Activated naive CD8-positive, alpha-beta T cell treated with anti-CD3 and anti-CD28 coated beads, Interleukin-2, amount 50 U/mL, for 24 hours (primary cell): ENCODE data around the gene GPATCH2.

Experiments used
- ATAC-seq: fragments of 150-1000 bp; cut with Tn5 transposase; one replicate; pipeline ENCODE4 v1.10.0; 2021
- DNase-seq: peaks from one replicate; pipeline ENCODE4 v3.0.0; 2021
- H3K27ac Mint-ChIP-seq: one replicate; pipeline ENCODE4 v1.8.0; 2021; ENCODE audit warnings: mild to moderate bottlenecking, mixed read lengths
- H3K27me3 Mint-ChIP-seq: one replicate; pipeline ENCODE4 v1.8.0; 2021; ENCODE audit warnings: mixed read lengths
- H3K36me3 Mint-ChIP-seq: one replicate; pipeline ENCODE4 v1.8.0; 2021; ENCODE audit warnings: low read depth, mixed read lengths
- H3K4me1 Mint-ChIP-seq: one replicate; pipeline ENCODE4 v1.8.0; 2021; ENCODE audit warnings: mixed read lengths
- H3K4me3 Mint-ChIP-seq: one replicate; pipeline ENCODE4 v1.8.0; 2021; ENCODE audit warnings: mild to moderate bottlenecking, moderate library complexity, mixed read lengths
- H3K9me3 Mint-ChIP-seq: one replicate; pipeline ENCODE4 v1.8.0; 2021; ENCODE audit warnings: mixed read lengths

The GPATCH2 gene

DNA sequence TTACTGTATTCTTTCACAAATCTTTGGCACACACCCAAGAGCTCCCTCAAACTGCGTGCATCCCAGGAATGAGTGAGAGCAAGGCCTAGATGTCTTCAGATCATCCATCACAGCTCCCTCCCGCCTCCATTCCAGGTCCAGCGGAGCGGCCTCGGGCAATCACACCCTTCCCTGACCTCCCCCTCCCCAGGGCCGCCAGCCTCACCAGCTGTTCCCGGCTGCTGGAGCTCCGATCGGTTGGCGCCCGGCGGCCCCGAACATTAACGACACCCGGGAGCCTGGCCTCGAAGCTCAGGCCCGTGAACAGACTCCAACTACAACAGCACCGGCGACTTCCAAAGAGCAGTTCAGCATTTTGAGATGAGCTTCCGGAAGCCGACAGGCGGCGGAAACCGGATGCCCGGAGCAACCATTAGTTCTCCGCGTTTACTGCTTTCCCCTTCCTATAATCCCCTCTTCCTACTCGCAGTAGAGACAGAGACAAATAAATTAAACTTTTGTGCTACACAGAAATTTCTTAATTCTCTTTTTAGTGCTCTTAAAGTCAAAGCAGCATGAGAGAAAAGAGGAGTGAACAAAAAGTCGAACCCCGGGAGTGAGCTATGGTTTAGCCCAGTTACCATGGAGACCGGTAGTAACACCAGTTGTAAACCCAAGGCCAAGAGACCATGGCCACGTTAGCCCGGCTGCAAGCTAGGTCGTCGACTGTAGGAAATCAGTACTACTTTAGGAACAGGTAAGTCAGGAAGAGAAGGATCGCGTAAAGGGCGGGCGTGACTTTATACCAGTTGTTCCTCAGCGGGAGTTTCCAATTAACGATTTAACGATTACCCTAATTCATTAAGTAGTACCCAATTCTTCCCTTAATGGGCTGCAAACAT, at the start of gene GPATCH2, which contains the start of gene SPATA17:
Gene GPATCH2, minus strand, starts transcription at position 380 of the 881 bp plus-strand sequence. Its CDS starts 119 bp downstream, at position 261.
Gene SPATA17, plus strand, starts transcription at position 634 of the 881 bp plus-strand sequence. Its CDS starts 35 bp downstream, at position 669.
- DNase-seq (peak; percentile 67), ATAC-seq (peak; percentile 84)
- no peaks in the 10 kb centered on the region for H3K9me3 Mint-ChIP-seq
- H3K27me3 Mint-ChIP-seq, result peaks cover 5% of the 10 kb centered on the region
- no peaks in the 10 kb centered on the region for H3K36me3 Mint-ChIP-seq
- peak within 1 kb of the TSS; percentile 100 for H3K27ac Mint-ChIP-seq
- H3K4me1 Mint-ChIP-seq, result peaks cover 46% of the 10 kb centered on the region
- H3K4me3 Mint-ChIP-seq, result peak within 1 kb of the TSS; percentile 93

DNA sequence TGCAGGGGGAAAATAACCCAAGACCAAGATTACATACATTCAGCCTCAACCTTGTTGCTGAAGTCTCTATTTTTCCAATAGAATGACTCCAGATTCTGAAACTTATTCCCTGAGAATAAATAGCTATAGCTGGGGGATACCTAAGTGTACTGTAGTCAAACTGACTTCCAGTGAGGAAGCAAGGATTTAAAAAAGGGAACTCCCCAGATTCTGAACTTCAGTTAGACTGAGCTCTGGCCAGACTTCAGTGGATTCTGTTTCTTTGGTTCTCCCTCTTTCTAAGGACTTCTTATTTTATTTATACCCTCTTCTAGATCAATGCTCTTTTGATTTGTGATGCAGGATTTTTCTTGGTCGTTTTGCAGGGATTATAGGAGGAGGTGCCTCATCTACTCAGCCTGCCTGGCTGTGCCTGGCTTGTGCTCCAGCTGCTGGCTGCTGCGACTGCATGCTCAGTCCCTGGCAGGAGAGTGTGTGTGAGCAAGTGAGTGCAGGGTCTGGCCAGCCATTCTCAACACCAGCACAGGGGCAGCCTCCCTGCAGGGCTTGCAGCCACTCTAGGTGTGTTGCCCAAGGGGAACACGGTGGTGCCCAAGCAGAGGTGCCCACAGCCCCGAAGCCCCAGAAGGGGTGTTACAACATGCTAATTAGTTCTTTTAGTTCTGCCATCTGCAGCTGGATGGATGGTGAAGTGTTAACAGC, 43.3 kb upstream of the GPATCH2 start:
- no peak overlapping the region for H3K27ac Mint-ChIP-seq
- no peaks in the 10 kb centered on the region for H3K36me3 Mint-ChIP-seq
- H3K4me1 Mint-ChIP-seq, result no peaks in the 10 kb centered on the region
- H3K4me3 Mint-ChIP-seq, result no peak overlapping the region
- ATAC-seq, result no peak
- DNase-seq, result no peak
- H3K9me3 Mint-ChIP-seq, result no peaks in the 10 kb centered on the region
- peaks cover 4% of the 10 kb centered on the region for H3K27me3 Mint-ChIP-seq

DNA sequence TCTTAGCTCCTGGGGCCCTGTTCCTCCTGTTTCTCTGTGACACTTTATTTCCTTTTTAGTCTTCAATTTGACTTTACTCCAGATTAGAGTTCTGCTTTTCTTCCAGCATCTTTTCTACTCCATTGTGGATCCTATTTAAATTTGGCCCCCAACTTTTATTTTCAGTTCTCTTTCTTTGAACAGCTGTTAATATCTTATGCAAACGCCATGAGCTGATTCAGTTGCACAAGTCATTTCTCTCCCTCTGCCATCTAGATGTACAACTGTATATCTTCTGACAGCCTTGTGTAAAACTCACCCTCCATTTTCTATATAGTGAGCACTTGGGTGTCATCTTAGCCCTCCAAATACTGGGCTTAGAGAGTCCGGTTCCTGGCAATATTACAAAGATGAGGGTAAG, 42.5 kb upstream of the GPATCH2 start:
- no peak overlapping the region for H3K27ac Mint-ChIP-seq
- no peak for DNase-seq
- no peaks in the 10 kb centered on the region for H3K4me1 Mint-ChIP-seq
- peaks cover 4% of the 10 kb centered on the region for H3K27me3 Mint-ChIP-seq
- no peak overlapping the region for H3K4me3 Mint-ChIP-seq
- H3K9me3 Mint-ChIP-seq, result no peaks in the 10 kb centered on the region
- no peak for ATAC-seq
- H3K36me3 Mint-ChIP-seq, result no peaks in the 10 kb centered on the region

DNA sequence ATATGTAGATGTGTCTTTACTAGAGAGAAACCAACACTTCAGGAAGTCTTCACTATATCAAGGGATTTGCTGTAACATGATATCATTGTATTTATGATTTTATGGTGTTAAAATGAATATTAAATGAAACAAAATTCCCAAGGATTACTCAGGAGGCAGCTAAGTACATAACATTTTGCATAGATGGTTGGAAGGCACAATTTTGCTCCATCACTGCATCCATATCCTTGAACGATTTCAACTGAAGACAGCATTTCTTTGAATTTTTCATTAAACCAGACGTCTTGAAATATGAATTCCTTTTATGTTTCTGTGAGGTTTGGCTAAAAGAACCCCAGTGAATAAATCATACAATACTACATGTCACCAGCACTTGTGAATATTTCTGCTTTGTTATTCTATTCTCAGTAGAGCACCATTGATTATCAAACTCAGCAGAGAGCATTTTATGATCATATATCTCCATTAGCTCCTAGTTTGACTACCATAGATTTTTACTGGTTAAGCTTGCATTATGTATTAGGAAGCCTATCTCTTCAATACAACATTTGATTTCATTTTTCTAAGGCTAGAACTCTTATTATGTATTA, 37.6 kb upstream of the GPATCH2 start:
- H3K4me1 Mint-ChIP-seq, result no peaks in the 10 kb centered on the region
- H3K9me3 Mint-ChIP-seq, result no peaks in the 10 kb centered on the region
- no peak for ATAC-seq
- H3K4me3 Mint-ChIP-seq, result no peak overlapping the region
- no peaks in the 10 kb centered on the region for H3K36me3 Mint-ChIP-seq
- H3K27ac Mint-ChIP-seq, result no peak overlapping the region
- H3K27me3 Mint-ChIP-seq, result peaks cover 4% of the 10 kb centered on the region
- no peak for DNase-seq

DNA sequence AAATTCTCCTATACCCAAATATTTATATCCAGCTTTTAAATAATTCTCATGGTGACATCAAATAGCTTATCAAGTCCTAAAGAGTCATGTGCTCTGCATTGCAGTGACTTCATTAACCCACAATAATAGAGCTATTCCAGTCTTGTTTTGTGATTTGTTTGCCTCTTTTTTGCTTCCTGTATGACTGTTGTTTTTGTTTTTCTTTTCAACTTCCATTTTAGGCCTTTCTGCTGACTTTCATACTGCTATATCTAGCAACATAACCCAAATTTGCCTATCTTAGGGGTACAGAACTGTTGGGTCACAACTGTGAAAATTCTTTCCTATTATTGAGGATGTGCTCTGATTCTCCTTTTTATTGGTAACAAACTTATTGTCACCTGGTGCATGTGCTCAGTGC, 30.5 kb upstream of the GPATCH2 start:
- Mint-ChIP-seq H3K9me3 (no peaks in the 10 kb centered on the region), H3K36me3 (no peaks in the 10 kb centered on the region), H3K4me1 (no peaks in the 10 kb centered on the region), H3K4me3 (no peak overlapping the region), H3K27ac (no peak overlapping the region), H3K27me3 (no peaks in the 10 kb centered on the region)
- DNase-seq (no peak), ATAC-seq (no peak)

DNA sequence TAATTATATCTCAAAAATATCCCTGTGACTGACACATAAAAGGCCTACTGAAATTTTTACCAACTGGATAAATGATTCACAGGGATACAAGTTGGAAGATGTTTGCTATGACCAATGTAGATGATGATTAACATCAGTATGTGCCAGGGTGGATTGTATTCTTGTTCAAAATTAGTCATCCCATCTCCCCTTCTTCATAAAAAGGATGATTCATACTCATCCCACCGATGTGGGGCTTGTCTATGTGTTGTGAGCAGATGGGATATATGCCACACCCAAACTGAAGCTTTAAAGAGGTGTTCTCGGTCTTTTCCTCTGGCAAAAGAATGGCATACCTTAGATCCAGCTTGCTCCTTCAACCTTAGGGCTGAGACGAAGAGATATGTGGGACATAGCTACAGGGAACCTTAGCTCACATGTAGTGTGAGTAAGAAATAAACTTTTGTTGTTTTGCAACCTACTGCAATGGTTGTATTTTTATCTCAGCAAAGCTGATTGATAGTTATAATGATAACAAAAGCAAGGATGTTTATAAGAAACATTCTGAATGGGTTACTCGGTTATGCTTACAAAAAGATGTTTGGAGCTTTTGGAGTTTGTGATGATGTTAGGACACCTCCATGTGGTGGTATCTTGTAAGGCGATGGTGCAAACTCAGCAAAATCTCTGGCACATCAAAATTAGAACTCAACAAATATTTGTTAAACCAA, 29.6 kb upstream of the GPATCH2 start:
- no peaks in the 10 kb centered on the region for H3K36me3 Mint-ChIP-seq
- ATAC-seq (peak; percentile 33), DNase-seq (no peak)
- H3K4me1 Mint-ChIP-seq, result no peaks in the 10 kb centered on the region
- H3K9me3 Mint-ChIP-seq, result no peaks in the 10 kb centered on the region
- H3K27ac Mint-ChIP-seq, result no peak overlapping the region
- H3K27me3 Mint-ChIP-seq, result no peaks in the 10 kb centered on the region
- H3K4me3 Mint-ChIP-seq, result no peak overlapping the region

DNA sequence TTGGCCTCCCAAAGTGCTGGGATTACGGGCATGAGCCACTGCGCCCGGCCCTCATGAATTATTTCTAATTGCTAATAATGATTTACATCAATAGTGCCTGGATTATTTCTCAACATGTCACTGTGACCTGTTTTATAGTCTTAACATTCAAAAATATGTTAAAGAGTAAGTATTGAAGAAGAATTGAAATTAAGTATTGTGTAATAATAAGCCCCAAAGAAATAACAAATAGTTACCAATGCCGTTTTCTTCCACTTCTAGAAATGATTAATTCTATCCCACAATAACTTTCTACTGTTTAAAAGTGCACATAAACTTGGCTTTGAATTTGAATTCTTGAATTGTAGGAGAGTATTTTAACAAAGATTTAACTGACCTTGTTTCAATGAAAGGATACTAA, 19.8 kb upstream of the GPATCH2 start:
- H3K27ac Mint-ChIP-seq, result no peak overlapping the region
- H3K4me3 Mint-ChIP-seq, result no peak overlapping the region
- no peaks in the 10 kb centered on the region for H3K4me1 Mint-ChIP-seq
- H3K36me3 Mint-ChIP-seq, result no peaks in the 10 kb centered on the region
- no peaks in the 10 kb centered on the region for H3K9me3 Mint-ChIP-seq
- ATAC-seq (no peak), DNase-seq (no peak)
- no peaks in the 10 kb centered on the region for H3K27me3 Mint-ChIP-seq

DNA sequence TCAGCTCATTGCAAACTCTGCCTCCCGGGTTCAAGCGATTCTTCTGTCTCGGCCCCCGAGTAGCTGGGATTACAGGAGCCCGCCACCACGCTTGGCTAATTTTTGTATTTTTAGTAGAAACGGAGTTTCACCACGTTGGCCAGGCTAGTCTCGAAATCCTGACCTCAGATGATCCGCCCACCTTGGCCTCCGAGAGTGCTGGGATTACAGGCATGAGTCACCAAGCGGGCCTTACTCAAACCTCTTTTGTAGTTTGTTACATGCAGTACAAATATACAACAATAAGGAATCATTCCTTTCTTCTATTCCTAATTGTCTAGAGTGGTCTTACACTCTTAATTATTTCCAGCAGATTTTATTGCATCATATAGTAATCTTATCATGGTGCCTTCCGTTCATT, 16.9 kb upstream of the GPATCH2 start:
- H3K36me3 Mint-ChIP-seq, result no peaks in the 10 kb centered on the region
- ATAC-seq (no peak), DNase-seq (no peak)
- H3K4me1 Mint-ChIP-seq, result no peaks in the 10 kb centered on the region
- H3K27ac Mint-ChIP-seq, result no peak overlapping the region
- no peaks in the 10 kb centered on the region for H3K27me3 Mint-ChIP-seq
- H3K9me3 Mint-ChIP-seq, result no peaks in the 10 kb centered on the region
- no peak overlapping the region for H3K4me3 Mint-ChIP-seq

DNA sequence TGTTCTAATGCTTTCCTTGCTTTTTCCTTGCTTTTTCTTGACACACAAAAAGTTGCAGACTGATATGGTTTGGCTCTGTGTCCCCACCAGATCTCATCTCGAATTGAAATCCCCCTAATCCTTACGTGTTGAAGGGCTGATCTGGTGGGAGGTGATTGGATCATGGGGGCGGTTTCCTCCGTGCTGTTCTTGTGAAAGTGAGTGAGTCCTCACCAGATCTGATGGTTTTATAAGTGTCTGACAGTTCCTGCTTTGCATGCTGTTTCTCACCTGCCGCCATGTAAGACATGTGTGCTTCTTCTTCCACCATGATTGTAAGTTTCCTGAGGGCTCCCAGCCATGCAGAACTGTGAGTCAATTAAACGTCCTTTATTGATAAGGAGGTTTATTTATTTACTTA, 11.6 kb upstream of the GPATCH2 start:
- H3K27me3 Mint-ChIP-seq, result peaks cover 11% of the 10 kb centered on the region
- no peak for ATAC-seq
- no peaks in the 10 kb centered on the region for H3K36me3 Mint-ChIP-seq
- no peak for DNase-seq
- H3K9me3 Mint-ChIP-seq, result no peaks in the 10 kb centered on the region
- no peaks in the 10 kb centered on the region for H3K4me1 Mint-ChIP-seq
- H3K27ac Mint-ChIP-seq, result no peak overlapping the region
- no peak overlapping the region for H3K4me3 Mint-ChIP-seq

DNA sequence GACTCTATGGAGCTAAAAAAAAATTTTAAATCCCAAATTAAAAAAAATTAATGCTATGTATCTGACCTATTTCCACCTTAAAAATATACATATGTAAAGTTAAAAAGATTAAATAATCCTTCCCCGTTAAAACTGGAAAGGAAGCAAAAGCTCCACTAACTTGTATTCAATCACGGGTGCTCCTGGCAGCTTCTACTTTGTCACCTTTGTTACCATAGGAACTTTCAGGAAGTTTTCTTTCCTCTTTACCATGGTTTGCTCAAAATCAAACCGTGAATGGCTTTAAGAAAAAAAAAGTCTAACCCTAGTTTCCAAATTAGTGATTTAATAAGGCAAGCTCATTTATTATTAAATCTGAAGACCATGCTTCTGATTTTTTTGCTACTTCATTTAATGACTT, 3.5 kb downstream of the GPATCH2 start:
- no peaks in the 10 kb centered on the region for H3K9me3 Mint-ChIP-seq
- peaks cover 63% of the 10 kb centered on the region for H3K4me1 Mint-ChIP-seq
- DNase-seq (no peak), ATAC-seq (no peak)
- H3K27ac Mint-ChIP-seq, result no peak overlapping the region
- H3K4me3 Mint-ChIP-seq, result no peak overlapping the region
- H3K36me3 Mint-ChIP-seq, result peaks cover 3% of the 10 kb centered on the region
- no peaks in the 10 kb centered on the region for H3K27me3 Mint-ChIP-seq

DNA sequence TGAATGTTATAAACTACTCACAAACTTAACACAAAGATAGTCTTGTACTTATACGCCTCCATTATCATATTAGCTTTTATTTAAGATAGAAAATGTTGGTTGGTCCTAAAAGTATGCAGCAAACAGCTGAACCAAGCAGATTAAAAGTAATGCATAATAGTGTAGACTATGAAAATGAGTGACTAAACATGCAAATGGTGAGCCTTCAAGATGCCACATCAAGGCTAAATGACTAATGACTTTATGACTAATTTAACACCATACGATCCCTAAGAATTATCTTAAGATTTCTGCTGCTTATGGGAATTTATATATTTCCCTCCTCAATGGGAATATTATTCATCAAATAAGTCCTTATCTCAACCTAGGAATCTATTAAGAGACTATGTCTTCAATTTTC, 4.6 kb downstream of the GPATCH2 start:
- Mint-ChIP-seq H3K36me3 (peaks cover 3% of the 10 kb centered on the region), H3K9me3 (no peaks in the 10 kb centered on the region), H3K27me3 (no peaks in the 10 kb centered on the region), H3K4me1 (peaks cover 66% of the 10 kb centered on the region), H3K27ac (no peak overlapping the region), H3K4me3 (no peak overlapping the region)
- DNase-seq, result no peak
- ATAC-seq, result peak; percentile 71

DNA sequence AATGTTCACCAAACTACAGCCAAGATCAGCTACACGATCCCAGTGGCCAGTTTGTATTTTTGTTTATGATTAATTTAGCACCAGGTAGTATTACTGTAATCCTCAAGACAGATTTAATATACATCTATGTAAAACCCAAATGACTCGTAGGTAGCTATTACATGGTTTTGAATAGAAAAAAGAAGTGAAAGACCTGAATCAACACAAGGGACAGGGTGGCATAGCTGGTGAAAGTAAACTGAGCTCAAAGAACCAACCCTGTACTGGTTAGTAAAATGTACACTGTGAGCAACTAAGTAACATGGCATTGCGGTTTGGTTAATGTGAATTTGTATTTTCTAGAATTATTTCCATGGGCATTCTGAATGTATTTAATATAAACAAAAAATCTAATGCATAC, 8.8 kb downstream of the GPATCH2 start:
- H3K4me3 Mint-ChIP-seq, result no peak overlapping the region
- H3K36me3 Mint-ChIP-seq, result peaks cover 21% of the 10 kb centered on the region
- no peaks in the 10 kb centered on the region for H3K9me3 Mint-ChIP-seq
- peak; percentile 34 for ATAC-seq
- no peak for DNase-seq
- peaks cover 41% of the 10 kb centered on the region for H3K4me1 Mint-ChIP-seq
- no peaks in the 10 kb centered on the region for H3K27me3 Mint-ChIP-seq
- H3K27ac Mint-ChIP-seq, result no peak overlapping the region

DNA sequence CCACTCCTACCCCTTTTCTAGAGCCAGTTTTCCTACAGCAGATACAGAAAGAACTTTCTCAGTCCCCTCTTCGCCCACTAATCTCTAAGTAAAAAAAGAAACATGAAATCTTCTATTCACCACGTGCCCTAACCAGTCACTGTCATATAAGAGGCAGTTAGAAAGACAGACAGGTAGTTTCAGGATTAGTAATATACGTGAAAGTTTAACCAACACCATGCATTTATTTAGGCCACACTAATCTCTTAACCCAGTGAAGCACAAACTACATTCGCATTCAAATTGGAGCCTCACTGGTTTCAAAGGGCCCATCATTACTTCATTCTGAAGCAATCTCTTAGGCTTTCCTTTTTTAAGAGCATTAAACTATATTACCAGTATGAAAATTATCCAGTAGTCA, 10.1 kb downstream of the GPATCH2 start:
- ATAC-seq (peak; percentile 100), DNase-seq (no peak)
- Mint-ChIP-seq H3K4me3 (no peak overlapping the region), H3K27me3 (no peaks in the 10 kb centered on the region), H3K4me1 (peaks cover 30% of the 10 kb centered on the region), H3K27ac (peak overlapping the region; percentile 10), H3K9me3 (no peaks in the 10 kb centered on the region), H3K36me3 (peaks cover 26% of the 10 kb centered on the region)

DNA sequence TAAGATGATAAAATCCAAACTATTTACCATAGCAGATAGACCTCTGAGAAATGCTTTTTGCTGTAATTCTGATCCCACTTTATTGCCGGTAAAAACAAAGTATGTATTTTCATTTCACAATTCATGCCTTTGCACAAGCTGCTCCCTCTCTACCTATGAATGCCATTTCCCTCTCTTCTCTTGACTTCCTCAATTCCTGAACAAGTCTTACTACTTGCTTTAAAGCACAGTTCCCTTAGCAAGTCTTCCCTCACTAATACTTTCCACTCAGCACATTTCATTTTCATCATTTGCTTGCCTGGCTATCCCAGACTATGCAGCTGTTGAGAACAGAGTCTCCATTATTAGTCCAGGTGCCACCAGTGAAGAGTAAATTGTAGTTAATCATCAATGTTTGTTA, 13.8 kb downstream of the GPATCH2 start:
- no peak for DNase-seq
- H3K9me3 Mint-ChIP-seq, result no peaks in the 10 kb centered on the region
- peak overlapping the region; percentile 12 for H3K27ac Mint-ChIP-seq
- no peak for ATAC-seq
- peaks cover 13% of the 10 kb centered on the region for H3K4me1 Mint-ChIP-seq
- peaks cover 25% of the 10 kb centered on the region for H3K36me3 Mint-ChIP-seq
- no peak overlapping the region for H3K4me3 Mint-ChIP-seq
- H3K27me3 Mint-ChIP-seq, result no peaks in the 10 kb centered on the region
